ENCODE data around the gene TMEM117. TPM values are rescaled to one million over a fixed set of nuclear protein-coding genes. Genes with fewer than 3 reads are reported as not detected.

TMEM117 gene
- total and polyA plus RNA-seq, 8 donors = 1.8 to 6.1 (median 4.0) TPM

GRCh38 chr12:44117337-44117736, 281.5 kb downstream of the TMEM117 start:
- ATAC-seq (no peak), FAIRE-seq (no peak), DNase-seq (no peak)
- intact Hi-C loops (cut with DNase I) = no loop called here
- WGBS, 2 donors = 94 to 95% methylated on average over 1 of the region's 1 CpG
- Histone ChIP-seq H3K9me3 (no peaks in the 10 kb centered on the region), H3K36me3 (no peaks in the 10 kb centered on the region), H3K27ac (no peak overlapping the region), H3K27me3 (no peaks in the 10 kb centered on the region), H3K4me3 (no peak overlapping the region), H3K4me1 (no peaks in the 10 kb centered on the region)
- TF ChIP-seq CTCF (IDR thresholded peaks at IDR 0.05) = no peak

DNA sequence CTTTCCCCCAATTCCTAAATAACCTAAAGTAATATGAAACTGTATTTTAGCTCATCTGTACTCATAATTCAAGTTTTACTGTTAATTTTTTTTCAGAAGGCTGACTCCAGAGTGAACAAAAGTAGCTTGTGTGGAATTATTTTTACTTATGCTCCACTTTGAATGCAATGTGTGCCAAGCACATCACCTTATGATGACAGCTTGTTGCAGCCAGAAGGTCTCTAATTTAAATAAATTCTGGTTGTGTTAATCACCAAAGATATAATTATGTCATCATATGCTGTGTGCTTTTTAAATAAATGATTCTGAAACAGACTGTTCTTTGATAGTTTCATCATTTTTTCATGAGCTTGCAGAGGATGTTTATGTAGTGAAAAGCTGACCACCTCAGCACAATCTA, 283.1 kb downstream of the TMEM117 start:
- no peaks in the 10 kb centered on the region for H3K9me3 ChIP-seq
- H3K36me3 ChIP-seq = no peaks in the 10 kb centered on the region
- no peak overlapping the region for H3K4me3 ChIP-seq
- FAIRE-seq (no peak), DNase-seq (no peak), ATAC-seq (no peak)
- TF ChIP-seq CTCF (IDR thresholded peaks at IDR 0.05) = no peak
- H3K27me3 ChIP-seq = no peaks in the 10 kb centered on the region
- no peak overlapping the region for H3K27ac ChIP-seq
- intact Hi-C loops (cut with DNase I) = no loop called here
- H3K4me1 ChIP-seq = no peaks in the 10 kb centered on the region

DNA sequence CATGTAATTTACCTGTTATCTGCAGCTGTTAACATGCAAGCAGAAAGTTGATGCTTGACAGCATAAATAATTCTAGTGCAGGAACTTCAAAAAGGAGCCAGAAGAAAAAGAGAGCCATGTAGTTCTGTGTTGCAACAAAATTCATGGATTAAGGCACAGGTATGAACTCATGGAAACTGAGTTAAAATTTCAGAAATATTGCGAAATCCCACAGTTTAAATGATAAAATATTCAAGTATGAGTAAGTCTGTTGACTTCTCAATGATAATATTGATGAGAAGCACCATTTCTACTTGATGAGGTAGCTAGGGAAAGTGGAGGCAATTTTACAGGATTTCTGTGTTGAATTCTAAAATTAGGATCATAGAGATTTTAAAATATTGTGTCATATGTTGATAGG, 290.9 kb downstream of the TMEM117 start:
- FAIRE-seq (no peak), ATAC-seq (no peak)
- no peak for TF ChIP-seq CTCF (IDR thresholded peaks at IDR 0.05)

GRCh38 chr12:44127966-44128710, 292.3 kb downstream of the TMEM117 start:
- H3K4me3 ChIP-seq = no peak overlapping the region
- H3K9me3 ChIP-seq = no peaks in the 10 kb centered on the region
- H3K4me1 ChIP-seq = no peaks in the 10 kb centered on the region
- DNase-seq (no peak), ATAC-seq (no peak), FAIRE-seq (no peak)
- TF ChIP-seq CTCF (IDR thresholded peaks at IDR 0.05) = no peak
- H3K27me3 ChIP-seq = no peaks in the 10 kb centered on the region
- no peak overlapping the region for H3K27ac ChIP-seq
- no peaks in the 10 kb centered on the region for H3K36me3 ChIP-seq
- WGBS, 2 donors = 93 to 97% methylated on average over 1 of the region's 1 CpG
- intact Hi-C loops (cut with DNase I) = no loop called here

More for the DNA sequence above, 290.9 kb downstream of the TMEM117 start:
- WGBS, 2 donors = 92 to 100% methylated on average over 1 of the region's 1 CpG
- Histone ChIP-seq H3K27ac (no peak overlapping the region), H3K4me3 (no peak overlapping the region), H3K27me3 (no peaks in the 10 kb centered on the region), H3K4me1 (no peaks in the 10 kb centered on the region), H3K36me3 (no peaks in the 10 kb centered on the region), H3K9me3 (no peaks in the 10 kb centered on the region)
- no peak for DNase-seq
- intact Hi-C loops (cut with DNase I) = no loop called here

- Histone ChIP-seq H3K27me3 (no peaks in the 10 kb centered on the region), H3K9me3 (no peaks in the 10 kb centered on the region), H3K4me1 (no peaks in the 10 kb centered on the region), H3K36me3 (no peaks in the 10 kb centered on the region), H3K27ac (no peak overlapping the region), H3K4me3 (no peak overlapping the region)
- intact Hi-C loops (cut with DNase I) = no loop called here
- ATAC-seq = no peak
- DNase-seq = no peak
- 90 to 92% methylated on average over 3 of the region's 3 CpGs for WGBS, 2 donors
- no peak for FAIRE-seq
- no peak for TF ChIP-seq CTCF (IDR thresholded peaks at IDR 0.05)
Measured at GRCh38 chr12:44143175-44143574, 307.3 kb downstream of the TMEM117 start.

Measured in pancreas (tissue), 10 donors.